ENCODE data around the gene SDK2.

SDK2 gene

DNA sequence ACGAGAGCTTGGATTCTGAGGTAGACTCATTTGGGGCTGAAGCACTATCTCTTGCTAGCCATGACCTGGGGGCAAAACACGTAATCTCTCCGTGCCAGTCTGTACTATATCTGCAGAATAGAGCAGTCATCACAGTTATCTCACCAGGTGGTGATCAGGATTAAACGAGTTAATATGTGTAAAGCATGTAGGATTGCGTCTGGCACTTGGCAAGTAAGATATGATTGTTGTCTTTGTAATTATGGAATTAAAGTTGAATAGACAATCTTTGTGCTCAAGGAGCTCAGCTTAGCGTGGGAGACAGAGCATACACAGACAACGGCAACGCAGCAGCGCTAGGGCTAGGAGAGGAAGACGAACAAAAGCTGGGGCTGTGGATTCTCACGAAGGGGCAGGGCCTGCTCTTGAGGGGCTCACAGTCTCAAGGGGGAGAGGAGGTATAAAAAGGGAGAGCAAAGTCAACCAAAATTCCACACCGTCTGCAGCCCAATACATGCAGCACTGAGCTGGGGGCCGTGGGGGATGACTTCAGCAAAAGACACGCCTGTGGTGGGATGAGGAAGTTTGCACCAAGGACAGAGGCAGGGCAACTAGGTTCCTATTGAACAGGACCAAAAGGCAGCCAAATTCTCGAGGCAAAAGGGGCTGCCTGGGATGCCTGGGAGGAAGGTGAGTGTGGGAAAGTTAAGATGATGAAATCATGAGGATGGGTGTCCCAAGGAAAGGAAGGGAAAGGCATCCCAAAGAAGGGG is 68.6 kb downstream of the SDK2 start (continued):
- TF ChIP-seq ZNF398 (tag by site-specific recombination; IDR thresholded peaks at IDR 0.05) = 0 out of 2 replicates have a peak, but pooled peaks have one; percentile 12
- 0 out of 2 replicates have a peak, but pooled peaks have one; percentile 23 for TF ChIP-seq EGR2 (tag by site-specific recombination; IDR thresholded peaks at IDR 0.05; ENCODE audit: low read depth)
- no peak for TF ChIP-seq ZNF280D (tag by site-specific recombination; IDR thresholded peaks at IDR 0.05)
- 0 out of 2 replicates have a peak, but pooled peaks have one; percentile 57 for TF ChIP-seq TRIM28 (IDR thresholded peaks at IDR 0.05; ENCODE audit: borderline replicate concordance, low read length)
- TF ChIP-seq ZNF433 (tag by site-specific recombination; IDR thresholded peaks at IDR 0.05; ENCODE audit: low read depth) = no peak
- TF ChIP-seq ZNF26 (tag by site-specific recombination; IDR thresholded peaks at IDR 0.05) = no peak
- no peak for TF ChIP-seq ZNF266 (tag by site-specific recombination; IDR thresholded peaks at IDR 0.05; ENCODE audit: low read depth)
- TF ChIP-seq KLF8 (tag by site-specific recombination; IDR thresholded peaks at IDR 0.05) = no peak

DNA sequence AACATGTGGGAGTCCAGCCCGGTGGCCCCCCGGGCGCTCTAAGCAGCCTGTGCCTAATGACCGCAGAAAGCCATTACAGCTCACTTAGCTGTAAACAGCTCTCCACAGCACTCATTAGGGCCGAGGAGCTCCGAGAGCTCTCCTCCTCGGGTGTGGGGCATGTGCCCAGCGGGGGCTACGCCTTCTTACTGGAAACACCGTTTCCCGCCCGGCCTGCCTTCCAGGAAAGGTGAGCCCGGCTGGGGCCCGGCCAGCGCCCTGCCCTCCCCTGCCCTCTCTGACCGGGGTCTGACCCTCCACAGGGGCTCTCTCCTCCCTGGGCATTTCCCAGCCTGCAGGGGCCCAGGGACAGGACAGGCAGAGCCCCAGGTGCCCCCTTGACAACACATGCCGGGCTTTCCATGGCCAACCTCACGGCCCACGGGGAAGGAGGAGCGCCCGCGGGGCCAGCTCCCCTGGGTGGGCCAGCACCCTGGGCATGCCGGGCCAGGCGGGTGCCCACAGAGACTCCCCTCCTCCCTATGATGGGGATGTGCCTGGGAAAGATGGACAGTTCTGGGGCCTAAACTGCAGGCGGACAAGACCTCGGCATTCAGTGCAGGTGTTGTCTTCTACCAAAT is 72.6 kb downstream of the SDK2 start:
- POLR2A ChIA-PET = no interaction called here
- TF ChIP-seq ZNF114 (tag by site-specific recombination; IDR thresholded peaks at IDR 0.05) (no peak), ZNF23 (tag by site-specific recombination; IDR thresholded peaks at IDR 0.05; ENCODE audit: borderline replicate concordance) (no peak), ZNF654 (tag by site-specific recombination; IDR thresholded peaks at IDR 0.05; ENCODE audit: low read depth) (no peak), ZIC2 (tag by site-specific recombination; IDR thresholded peaks at IDR 0.05) (peak; percentile 59; the same call in 1 of the 2 replicates), CTCF (tag by site-specific recombination; IDR thresholded peaks at IDR 0.05) (no peak)
- Histone ChIP-seq H3K36me3 (ENCODE audit: control insufficient read depth in 2 of 2, insufficient read depth in 1 of 2, low read length in 2 of 2) (no peaks in the 10 kb centered on the region), H3K4me3 (ENCODE audit: low read depth, low read length) (no peak overlapping the region), H3K27ac (ENCODE audit: extremely low read depth, low read depth, low read length) (no peak overlapping the region), H3K4me1 (ENCODE audit: control insufficient read depth, insufficient read depth, low read length) (peaks cover 3% of the 10 kb centered on the region; the same call in 1 of the 2 replicates), H3K9me3 (ENCODE audit: control insufficient read depth, insufficient read depth, low read depth, low read length) (no peaks in the 10 kb centered on the region)
- CTCF ChIA-PET = interaction anchor here (1.1 kb wide), 1 partner anchor 13 kb away, joined by 3 read pairs; no protein-coding TSS in a partner anchor
